HG03196 (cell line): ENCODE data around the gene CEP57.
A peak's percentile ranks its signal among the peaks of the same experiment; 100 is the strongest.

ENCODE experiments used
- ATAC-seq: cut with Tn5 transposase; IDR thresholded peaks from one replicate; pipeline ENCODE4 v1.9.1; 2021; ENCODE audit not compliant: unreplicated experiment

Gene CEP57

GRCh38 chr11:95790123-95790932 lies at the start of gene CEP57:
Gene CEP57, plus strand, starts transcription at chr11:95790498. Its CDS starts 201 bp downstream, at chr11:95790699.
- peak; percentile 71 for ATAC-seq

GRCh38 chr11:95750101-95750500 lies 40.2 kb upstream of the CEP57 start:
- no peak for ATAC-seq

GRCh38 chr11:95751515-95751914 lies 38.8 kb upstream of the CEP57 start:
- ATAC-seq: no peak

- ATAC-seq: no peak
Measured at GRCh38 chr11:95760941-95761340, 29.4 kb upstream of the CEP57 start.

GRCh38 chr11:95762534-95762933 lies 27.8 kb upstream of the CEP57 start:
- no peak for ATAC-seq

- no peak for ATAC-seq
Measured at GRCh38 chr11:95764267-95764898, 25.9 kb upstream of the CEP57 start.

- ATAC-seq: no peak
Measured at GRCh38 chr11:95766701-95767100, 23.6 kb upstream of the CEP57 start.

GRCh38 chr11:95767498-95767897 lies 22.8 kb upstream of the CEP57 start:
- ATAC-seq: no peak

GRCh38 chr11:95768521-95768920 lies 21.8 kb upstream of the CEP57 start:
- ATAC-seq: no peak

- no peak for ATAC-seq
Measured at GRCh38 chr11:95776859-95777258, 13.4 kb upstream of the CEP57 start.

- no peak for ATAC-seq
Measured at GRCh38 chr11:95778699-95779098, 11.6 kb upstream of the CEP57 start.

- no peak for ATAC-seq
Measured at GRCh38 chr11:95780544-95780943, 9.8 kb upstream of the CEP57 start.

GRCh38 chr11:95788921-95789505 lies 1.3 kb upstream of the CEP57 start:
- no peak for ATAC-seq

- peak; percentile 75 for ATAC-seq
Measured at GRCh38 chr11:95789506-95790122, 684 bp upstream of the CEP57 start, which contains the start of gene FAM76B. Gene FAM76B, minus strand, starts transcription at chr11:95789782. Its CDS starts 304 bp downstream, at chr11:95789478.

- no peak for ATAC-seq
Measured at GRCh38 chr11:95790933-95791708, 823 bp downstream of the CEP57 start.

- ATAC-seq: no peak
Measured at GRCh38 chr11:95791709-95792033, 1.4 kb downstream of the CEP57 start.

- ATAC-seq: no peak
Measured at GRCh38 chr11:95792200-95792599, 1.9 kb downstream of the CEP57 start.

- no peak for ATAC-seq
Measured at GRCh38 chr11:95792700-95793099, 2.4 kb downstream of the CEP57 start.

GRCh38 chr11:95793116-95793515 lies 2.8 kb downstream of the CEP57 start:
- ATAC-seq: no peak

- ATAC-seq: no peak
Measured at GRCh38 chr11:95794086-95794485, 3.8 kb downstream of the CEP57 start.
